ENCODE results near the gene LGI4.

Gene LGI4

DNA sequence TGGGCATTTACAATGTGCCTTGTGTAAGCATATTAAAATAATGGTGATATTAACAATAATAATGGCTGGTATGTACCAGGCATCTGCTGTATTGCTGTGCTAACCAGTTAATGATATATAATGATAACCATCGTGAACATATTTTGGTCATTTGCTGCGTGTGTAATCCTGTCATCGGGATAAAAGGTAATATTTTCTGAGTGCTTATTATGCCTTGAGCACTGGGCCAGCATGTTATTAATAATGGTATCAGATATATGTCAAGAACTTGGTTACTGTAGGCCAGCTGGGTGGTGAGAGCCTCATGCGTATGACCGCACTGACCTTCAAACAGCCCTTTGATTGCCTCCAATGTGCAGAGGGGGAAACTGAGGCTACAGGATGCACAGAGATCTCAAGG lies 41.4 kb downstream of the LGI4 start:
- DNase-seq (ENCODE audit: extremely low spot score, insufficient read length, low read depth) (no peak), FAIRE-seq (no peak)

DNA sequence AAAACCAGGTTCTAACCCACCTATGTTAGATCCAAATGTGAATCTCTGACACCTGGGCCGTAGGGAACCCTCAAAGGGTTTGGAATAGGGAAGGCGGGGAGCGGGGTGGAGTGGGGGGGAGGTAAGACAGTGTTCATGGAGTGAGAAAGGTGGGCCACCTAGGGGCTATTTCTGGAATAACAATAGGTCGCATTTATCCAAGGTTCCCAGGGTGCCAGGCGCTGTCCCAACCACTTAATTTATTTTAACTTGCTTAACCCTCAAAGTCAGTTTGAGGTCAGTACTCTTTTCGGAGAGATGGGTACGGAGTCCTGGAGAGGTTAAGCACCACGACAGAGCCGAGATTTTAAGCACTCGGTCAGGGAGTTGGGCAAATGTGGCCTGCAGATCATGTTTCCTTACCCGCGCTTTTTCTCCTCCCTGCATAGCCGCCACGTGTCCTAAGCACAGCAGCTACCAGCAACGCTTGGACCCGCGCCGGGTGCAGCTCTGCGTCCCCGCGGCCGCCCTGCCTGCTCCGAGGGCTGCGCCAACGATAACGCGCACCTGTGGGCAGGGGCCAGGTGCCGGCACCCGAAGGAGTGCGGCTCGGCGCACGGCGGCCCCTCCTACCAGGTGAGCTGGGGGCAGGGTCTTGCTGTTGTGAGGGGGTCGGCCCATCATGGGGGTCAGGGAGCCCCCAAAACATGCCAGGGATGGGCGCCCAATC lies 44.2 kb downstream of the LGI4 start:
- peak; percentile 65 for DNase-seq (ENCODE audit: extremely low spot score, insufficient read length, low read depth)
- FAIRE-seq, result peak; percentile 76

DNA sequence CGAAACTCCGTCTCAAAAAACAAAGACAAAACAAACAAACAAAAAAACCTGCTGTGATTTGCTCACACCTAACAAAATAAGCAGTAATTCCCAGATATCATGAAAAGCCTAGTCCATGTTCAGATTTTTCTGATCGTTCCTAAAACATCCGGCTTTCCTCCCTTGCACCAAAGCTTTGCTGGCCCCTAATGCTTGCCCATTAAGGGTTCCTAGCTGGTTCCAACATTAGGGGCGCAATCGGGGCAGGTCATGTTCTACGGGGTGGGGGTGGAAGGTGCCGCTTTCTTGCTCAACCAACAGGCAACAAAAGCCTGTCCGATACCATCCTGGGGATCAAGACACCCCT lies 44.7 kb downstream of the LGI4 start:
- DNase-seq (ENCODE audit: extremely low spot score, insufficient read length, low read depth), result no peak
- no peak for FAIRE-seq

DNA sequence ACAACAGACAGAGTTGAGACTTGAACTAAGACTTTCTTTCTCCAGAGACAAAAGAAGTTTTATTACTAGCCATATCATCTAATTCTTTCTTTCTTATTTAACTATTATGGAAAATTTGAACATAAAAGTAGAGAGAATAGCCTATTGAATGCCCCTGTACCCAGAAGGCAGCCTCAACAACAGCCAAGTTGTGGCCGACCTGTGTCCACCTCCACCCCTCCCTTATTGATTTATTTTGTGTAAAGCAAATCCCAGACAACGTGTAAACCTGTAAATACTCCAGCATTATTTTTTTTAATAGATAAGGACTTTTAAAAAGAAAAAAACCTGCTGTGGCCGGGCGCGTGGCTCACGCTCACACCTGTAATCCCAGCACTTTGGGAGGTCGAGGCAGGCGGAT lies 45.3 kb downstream of the LGI4 start:
- DNase-seq (ENCODE audit: extremely low spot score, insufficient read length, low read depth) (no peak), FAIRE-seq (no peak)

DNA sequence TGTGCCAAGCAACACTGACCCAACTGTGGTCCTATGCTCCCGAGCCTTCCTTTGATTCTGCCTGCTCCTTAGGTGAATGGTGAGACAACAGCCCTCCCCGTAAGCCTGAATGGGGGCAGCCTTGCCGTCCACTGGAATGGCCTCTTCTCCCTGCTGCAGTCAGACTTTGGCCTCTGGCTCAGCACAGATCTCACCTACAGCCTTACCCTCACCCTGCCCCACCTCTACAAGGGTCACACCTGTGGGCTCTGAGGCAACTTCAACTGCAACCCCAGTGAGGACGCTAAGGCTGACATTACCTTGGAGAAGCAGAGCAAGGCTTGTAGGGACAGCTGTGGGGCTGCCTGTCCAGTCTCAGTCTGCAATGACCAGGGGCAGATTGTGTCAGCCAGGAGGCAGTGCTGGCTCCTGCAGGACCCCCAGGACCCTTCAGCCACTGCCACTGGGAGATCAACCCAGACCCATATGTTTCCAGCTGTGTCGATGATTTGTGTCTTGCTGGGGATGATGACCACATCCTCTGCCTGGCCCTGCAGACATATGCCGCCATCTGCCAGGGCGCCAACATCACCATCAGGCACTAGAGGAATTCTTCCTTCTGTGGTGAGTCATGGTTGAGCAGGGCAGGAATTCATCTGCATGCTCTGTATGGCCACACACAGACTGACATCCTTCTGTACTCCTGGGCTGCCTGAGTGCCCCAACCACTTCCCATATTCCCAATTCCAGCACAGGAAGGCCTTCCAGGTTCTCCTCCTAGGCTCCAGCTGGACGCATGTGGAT lies 46.5 kb downstream of the LGI4 start:
- FAIRE-seq, result no peak
- no peak for DNase-seq (ENCODE audit: extremely low spot score, insufficient read length, low read depth)

DNA sequence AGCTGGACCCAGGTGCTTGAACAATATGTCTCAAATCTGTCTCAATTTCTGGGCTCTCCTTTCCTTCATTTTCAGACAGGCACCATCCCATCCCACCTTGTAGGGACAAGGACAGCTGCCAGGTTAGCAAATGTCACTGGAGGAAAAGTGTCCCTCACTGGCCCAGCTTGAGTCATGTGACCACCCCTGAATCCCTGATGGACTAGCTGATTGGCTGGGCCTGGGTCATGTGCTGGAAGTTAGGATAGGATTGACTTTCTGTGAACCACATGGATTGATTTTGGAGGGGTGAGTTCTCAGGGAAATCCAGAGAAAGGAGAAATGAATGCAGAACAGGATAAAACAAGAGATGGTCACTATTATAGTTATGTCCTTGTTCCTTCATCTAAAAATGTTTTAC lies 47.5 kb downstream of the LGI4 start:
- FAIRE-seq, result peak; percentile 51
- DNase-seq (ENCODE audit: extremely low spot score, insufficient read length, low read depth), result no peak

DNA sequence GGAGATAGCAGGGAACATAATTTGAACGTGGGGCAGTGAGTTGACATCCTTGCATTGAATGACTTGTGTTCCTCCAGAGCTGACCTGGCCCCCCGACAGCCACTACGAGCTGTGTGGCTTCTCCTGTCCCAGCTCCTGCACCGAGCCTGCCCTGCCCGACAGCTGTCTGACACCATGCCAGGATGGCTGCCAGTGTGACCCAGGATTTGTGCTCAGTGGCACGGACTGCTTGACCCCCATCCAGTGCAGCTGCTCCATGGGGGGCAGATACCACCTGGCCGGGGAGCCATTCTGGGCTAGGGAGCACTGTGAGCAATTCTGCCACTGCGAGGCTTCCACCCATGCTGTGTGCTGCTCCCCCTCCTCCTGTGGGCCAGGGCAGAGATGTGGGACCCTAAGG lies 48.4 kb downstream of the LGI4 start:
- FAIRE-seq, result no peak
- DNase-seq (ENCODE audit: extremely low spot score, insufficient read length, low read depth), result no peak

DNA sequence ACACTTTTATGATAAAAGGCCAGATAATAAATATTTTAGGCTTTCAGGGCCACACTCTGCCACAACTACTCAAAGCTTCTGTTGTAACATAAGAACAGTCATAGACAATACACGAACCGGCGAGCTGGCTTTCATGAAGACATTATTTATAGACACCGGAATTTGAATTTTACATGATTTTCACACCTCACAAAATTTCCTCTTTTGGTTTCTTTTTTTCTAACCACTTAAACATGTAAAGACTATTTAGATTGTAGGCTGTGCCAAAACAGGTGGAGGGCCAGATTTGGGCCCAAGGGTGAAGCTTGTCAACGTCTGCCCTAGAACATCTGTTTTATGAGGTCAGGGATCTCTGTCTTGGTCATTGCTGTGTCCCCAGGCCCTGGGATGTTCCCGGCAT lies 48.9 kb downstream of the LGI4 start:
- peak; percentile 81 for FAIRE-seq
- DNase-seq (ENCODE audit: extremely low spot score, insufficient read length, low read depth), result peak; percentile 37

DNA sequence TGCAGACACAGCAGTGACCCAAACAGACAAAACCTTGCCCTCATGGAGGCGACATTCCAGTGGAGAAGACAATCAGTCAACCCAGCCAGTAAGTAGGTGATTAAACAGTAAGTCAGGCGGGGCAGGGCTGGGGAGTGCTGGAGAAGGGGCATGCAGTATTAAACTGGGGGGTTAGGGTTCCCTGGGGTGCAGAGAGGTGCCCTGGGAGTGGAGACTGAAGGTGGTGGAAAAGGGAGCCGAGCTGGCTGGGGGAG lies 50.4 kb downstream of the LGI4 start:
- DNase-seq (ENCODE audit: extremely low spot score, insufficient read length, low read depth) (no peak), FAIRE-seq (no peak)

DNA sequence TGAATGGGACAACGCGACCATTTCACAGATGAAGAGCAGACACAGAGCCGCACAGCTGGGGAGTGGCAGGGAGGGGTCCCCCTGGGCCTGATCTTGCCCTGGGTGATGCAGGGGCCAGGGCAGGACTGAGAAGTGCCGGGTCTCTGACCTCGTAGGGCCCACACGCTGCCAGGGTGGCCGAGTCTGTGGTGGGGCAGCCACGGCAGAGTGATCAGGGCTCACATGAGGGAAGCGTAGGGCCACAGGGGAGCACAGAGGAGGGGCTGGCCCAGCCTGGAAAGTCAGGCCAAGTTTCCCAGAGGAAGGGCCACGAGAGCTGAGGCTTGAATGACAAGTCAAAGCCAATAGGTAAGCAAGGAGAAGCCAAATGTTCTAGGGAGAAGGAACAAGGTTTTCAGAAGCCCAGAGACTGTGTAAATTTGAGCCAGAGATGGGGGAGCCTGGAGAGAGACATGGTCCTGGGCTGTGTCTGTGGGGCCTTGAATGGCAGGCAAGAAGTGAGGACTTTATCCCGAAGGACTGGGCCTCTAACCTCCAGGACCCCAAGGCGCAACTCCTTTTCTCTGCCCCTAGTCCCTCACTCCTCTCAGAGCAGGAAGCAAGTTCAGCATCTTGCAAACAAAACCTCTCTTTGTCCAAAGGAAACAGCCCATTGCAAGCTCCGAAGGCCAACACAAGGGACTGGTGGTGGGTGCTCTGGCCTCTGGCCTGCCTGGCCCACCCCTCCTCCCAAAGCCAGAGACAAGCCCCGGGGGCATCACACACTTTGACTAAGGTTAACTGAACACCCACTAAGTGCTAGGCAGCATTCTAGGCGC lies 51.0 kb downstream of the LGI4 start:
- FAIRE-seq (peak; percentile 21), DNase-seq (ENCODE audit: extremely low spot score, insufficient read length, low read depth) (no peak)

DNA sequence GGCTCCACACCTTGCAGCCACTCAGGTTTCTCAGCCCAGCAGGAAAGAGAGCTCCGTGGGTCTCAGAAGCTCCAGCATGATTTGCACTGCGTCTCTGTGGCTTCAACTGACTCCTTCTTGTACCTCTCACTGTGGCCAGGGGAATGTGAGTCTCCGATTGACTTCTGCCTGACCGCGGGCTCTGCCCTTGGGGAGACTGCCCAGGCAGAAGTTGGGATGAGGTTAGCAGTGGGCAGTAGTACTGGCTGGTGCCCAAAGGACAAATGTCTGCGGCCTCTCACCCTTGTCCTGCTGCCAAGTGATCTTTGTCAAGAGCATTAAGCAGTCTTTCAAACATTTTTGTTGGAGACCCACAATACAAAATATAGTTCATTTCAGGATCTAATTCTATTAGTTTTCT lies 53.7 kb downstream of the LGI4 start:
- DNase-seq (ENCODE audit: extremely low spot score, insufficient read length, low read depth) (no peak), FAIRE-seq (no peak)

DNA sequence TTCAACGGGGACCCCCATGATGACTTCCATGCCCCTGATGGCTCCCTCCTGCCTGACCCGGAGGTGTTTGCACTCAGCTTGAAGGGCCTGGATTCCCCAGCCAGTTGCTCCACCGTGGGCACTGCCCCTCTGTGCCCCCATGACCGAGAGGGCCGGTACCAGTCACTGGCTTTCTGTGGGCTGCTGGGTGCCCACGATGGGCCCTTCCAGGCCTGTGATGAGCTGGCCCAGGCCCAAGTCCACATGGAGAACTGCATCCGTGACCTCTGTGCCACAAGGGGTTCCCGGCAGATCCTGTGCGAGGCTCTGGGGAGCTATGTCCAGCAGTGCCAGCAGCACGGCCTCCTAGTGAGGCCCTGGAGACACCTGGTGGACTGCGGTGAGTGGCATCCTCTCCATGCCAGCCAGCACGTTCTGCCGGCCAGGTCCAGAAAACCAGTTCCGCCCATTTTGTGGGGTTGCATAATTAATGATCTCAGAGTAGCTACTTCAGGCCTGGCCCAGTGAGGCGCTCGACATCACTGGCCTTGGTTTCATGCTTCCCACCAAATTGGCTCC lies 54.2 kb downstream of the LGI4 start:
- FAIRE-seq (no peak), DNase-seq (ENCODE audit: extremely low spot score, insufficient read length, low read depth) (no peak)

DNA sequence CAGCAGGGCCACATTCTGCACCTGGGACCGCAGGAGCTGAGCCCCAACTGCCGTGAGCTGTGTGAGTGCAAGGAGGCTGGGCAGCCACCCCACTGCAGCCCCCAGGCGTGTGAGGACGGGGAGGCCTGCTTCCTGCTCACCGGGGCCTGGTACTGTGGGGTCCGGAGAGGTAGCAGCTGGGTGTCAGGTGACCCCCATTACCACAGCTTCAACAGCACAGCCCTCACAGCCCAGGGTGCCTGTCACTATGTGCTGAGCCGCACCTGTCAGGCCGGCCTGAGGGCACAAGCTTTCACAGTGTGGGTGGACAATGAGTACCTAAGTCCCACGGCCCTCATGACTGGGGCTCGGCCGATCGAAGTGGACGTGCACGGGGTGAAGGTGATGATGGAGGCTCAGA lies 55.0 kb downstream of the LGI4 start:
- FAIRE-seq (no peak), DNase-seq (ENCODE audit: extremely low spot score, insufficient read length, low read depth) (no peak)

DNA sequence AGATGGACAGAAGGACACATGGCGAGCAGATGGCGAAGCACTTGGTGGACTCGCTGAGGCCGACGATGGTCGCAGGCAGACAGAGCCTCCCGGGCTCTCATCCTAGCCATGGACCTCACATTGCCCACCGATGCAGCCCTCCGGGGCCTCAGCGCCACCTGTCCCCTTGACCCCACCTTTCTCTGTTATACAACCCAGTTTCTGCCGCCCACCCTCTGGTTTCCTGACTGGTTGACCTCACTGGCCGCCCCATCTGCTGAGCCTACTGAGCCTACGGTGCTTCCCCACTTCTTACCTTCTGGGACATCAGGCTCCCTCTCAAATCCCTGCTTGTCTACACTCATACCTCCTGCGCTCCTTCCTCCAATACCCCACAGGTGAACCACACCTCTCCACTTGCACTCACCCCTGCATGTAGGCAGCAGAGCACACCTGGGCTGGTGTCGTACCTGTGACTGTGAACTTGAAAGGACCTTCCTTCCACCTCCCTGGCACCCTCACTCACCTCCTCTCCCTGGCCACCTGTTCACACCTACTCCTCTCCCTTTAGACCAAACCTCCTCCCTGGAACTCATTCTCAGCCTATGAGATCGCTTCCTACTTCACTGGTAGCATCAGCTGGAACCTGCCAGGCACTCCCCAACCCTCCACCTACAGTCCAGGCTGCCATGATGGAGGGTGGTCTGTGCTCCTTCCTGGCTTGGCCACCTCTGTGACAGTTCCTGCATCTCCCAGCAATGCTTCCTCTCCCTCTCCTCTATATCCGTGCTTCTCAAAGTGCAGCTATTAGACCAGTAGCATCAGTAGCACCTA lies 57.2 kb downstream of the LGI4 start:
- DNase-seq (ENCODE audit: extremely low spot score, insufficient read length, low read depth), result no peak
- no peak for FAIRE-seq

DNA sequence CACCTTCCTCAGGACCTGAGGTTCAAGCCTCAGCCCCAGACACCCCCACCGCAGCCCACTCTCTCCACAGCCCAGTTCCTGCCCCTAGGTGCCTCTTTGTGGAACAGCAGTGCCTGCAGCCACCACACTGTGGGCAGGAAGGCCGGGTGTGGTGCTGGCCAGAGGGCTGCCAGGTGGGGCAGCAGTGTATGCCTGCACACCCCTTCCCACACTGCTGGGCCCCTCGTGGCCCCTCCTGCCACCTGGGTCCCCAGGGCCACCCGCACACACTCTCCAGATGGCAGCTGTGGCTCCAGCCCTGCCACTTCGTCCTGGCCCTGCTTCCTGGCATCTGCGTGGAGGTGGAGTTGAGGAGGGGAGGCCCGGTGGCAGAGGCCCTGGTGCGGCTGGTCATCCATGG lies 58.2 kb downstream of the LGI4 start:
- no peak for FAIRE-seq
- DNase-seq (ENCODE audit: extremely low spot score, insufficient read length, low read depth), result no peak

DNA sequence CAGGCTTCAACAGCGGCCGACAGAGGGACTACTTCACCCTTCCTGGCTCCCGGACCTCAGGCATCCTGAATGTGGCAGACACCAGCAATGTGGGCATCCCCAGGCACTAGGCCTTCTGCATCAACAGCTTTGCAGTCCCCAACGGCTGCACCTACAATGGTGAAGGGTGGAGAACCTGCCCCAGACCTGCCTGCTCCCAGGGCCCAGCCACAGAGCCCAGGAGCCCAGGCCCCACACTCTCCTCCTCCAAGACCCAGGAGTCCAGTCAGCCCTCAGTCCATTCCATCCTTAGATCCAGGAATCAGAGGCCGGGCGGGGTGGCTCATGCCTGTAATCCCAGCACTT lies 58.9 kb downstream of the LGI4 start:
- FAIRE-seq, result no peak
- DNase-seq (ENCODE audit: extremely low spot score, insufficient read length, low read depth), result no peak

DNA sequence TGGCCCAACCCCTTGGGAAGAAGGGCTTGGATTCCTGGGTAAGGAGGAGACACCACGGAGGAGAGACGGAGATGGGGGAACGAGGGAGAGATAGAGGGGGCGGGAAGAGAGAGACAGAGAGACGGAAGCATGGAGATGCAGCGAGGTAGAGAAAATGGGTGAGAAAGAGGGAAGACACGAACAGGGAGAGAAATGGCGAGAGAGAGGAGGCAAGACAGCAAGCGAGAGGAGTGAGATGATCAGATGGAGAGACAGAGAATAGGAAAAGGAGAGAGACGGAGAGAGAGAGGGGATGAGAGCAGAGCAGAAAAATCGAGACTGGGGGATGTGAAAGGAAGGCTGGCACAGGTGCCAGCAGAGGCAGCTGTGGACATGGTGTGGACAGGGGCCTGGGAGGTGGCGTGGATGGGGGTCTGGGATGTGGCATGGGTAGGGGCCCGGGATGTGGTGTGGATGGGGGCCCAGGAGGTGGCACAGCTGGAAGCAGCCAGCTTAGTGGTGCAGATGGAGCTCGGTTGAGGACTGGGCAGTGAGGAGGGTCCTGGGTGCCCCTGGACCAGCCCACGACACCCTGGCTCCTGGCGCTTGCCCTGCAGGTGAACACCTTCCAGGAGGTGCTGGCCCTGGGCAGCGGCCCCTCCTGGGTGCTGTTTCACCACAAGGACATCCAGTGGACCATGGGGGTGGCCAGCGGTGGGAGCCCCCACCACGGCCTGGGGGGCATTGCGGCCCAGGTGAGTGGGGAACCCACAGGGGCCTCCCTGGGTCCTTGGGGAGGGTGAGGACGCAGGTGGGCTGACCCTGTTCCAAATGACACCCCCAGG lies 59.4 kb downstream of the LGI4 start:
- FAIRE-seq, result no peak
- DNase-seq (ENCODE audit: extremely low spot score, insufficient read length, low read depth), result no peak

Data from GM18507 (cell line).